GM19452 (cell line): ENCODE results near the gene MEF2B.
"Not testable (repeated sequence)": the region's sequence is repeated elsewhere in the genome, so short reads cannot be mapped to it uniquely, and the experiment has no call there.

Source experiments
- ATAC-seq: cut with Tn5 transposase; IDR thresholded peaks from one replicate; pipeline ENCODE4 v1.9.1; 2021; ENCODE audit not compliant: unreplicated experiment

The MEF2B gene

GRCh38 chr19:19193926-19194325, 23.9 kb upstream of the MEF2B start:
- ATAC-seq, result no peak

GRCh38 chr19:19192910-19193423, 22.9 kb upstream of the MEF2B start:
- ATAC-seq, result no peak

GRCh38 chr19:19192078-19192882, 22.2 kb upstream of the MEF2B start, which contains the start of the genes BORCS8 and RFXANK:
TSS of gene BORCS8 (minus strand) at chr19:19192152. CDS start at chr19:19192117, 35 bp downstream.
TSS of gene RFXANK (plus strand) at chr19:19192258. CDS start at chr19:19193947, 1,689 bp downstream.
- ATAC-seq, result peak; percentile 84

GRCh38 chr19:19191768-19192077, 21.7 kb upstream of the MEF2B start:
- ATAC-seq, result no peak

- ATAC-seq, result no peak
Measured at GRCh38 chr19:19186742-19187141, 16.7 kb upstream of the MEF2B start.

GRCh38 chr19:19185853-19186740, 16.0 kb upstream of the MEF2B start:
- no peak for ATAC-seq

GRCh38 chr19:19181488-19181998, 11.5 kb upstream of the MEF2B start:
- no peak for ATAC-seq

- ATAC-seq, result no peak
Measured at GRCh38 chr19:19179548-19180441, 9.7 kb upstream of the MEF2B start.

GRCh38 chr19:19176950-19177349, 6.9 kb upstream of the MEF2B start:
- ATAC-seq, result no peak

GRCh38 chr19:19173243-19173642, 3.2 kb upstream of the MEF2B start:
- ATAC-seq, result not testable (repeated sequence)

- ATAC-seq, result no peak
Measured at GRCh38 chr19:19171821-19172532, 1.9 kb upstream of the MEF2B start.

- ATAC-seq, result no peak
Measured at GRCh38 chr19:19170873-19171672, 1.0 kb upstream of the MEF2B start.

- no peak for ATAC-seq
Measured at GRCh38 chr19:19169236-19170052, 619 bp downstream of the MEF2B start.

GRCh38 chr19:19167612-19168011, 2.5 kb downstream of the MEF2B start:
- ATAC-seq, result no peak

GRCh38 chr19:19165396-19165795, 4.7 kb downstream of the MEF2B start:
- no peak for ATAC-seq

GRCh38 chr19:19162495-19162894, 7.6 kb downstream of the MEF2B start:
- ATAC-seq, result no peak

GRCh38 chr19:19160461-19161035, 9.5 kb downstream of the MEF2B start:
- no peak for ATAC-seq

- ATAC-seq, result no peak
Measured at GRCh38 chr19:19159534-19159933, 10.5 kb downstream of the MEF2B start.
